ENCODE measurements around the gene GSTM4.
"Not testable (repeated sequence)": the region's sequence is repeated elsewhere in the genome, so short reads cannot be mapped to it uniquely, and the experiment has no call there.

DNA sequence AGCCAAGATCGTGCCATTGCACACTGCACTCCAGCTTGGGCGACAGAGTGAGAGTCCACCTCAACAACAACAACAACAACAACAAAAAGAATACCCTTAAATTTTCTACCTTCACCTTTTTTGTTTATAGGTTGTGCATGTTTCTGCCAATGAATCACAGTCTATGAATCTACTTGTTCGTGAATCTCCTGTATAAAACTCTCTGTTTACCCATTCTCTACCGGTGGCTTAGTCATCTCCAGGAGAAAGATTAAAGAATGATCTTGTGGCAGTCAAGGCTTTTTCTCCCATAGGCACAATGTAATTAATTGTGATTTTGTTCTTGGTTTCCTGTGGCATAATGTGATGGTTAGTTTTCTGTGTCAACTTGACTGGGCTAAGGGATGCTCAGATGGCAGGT is 42.0 kb downstream of the GSTM4 start:
- TF ChIP-seq, protein P1, sequence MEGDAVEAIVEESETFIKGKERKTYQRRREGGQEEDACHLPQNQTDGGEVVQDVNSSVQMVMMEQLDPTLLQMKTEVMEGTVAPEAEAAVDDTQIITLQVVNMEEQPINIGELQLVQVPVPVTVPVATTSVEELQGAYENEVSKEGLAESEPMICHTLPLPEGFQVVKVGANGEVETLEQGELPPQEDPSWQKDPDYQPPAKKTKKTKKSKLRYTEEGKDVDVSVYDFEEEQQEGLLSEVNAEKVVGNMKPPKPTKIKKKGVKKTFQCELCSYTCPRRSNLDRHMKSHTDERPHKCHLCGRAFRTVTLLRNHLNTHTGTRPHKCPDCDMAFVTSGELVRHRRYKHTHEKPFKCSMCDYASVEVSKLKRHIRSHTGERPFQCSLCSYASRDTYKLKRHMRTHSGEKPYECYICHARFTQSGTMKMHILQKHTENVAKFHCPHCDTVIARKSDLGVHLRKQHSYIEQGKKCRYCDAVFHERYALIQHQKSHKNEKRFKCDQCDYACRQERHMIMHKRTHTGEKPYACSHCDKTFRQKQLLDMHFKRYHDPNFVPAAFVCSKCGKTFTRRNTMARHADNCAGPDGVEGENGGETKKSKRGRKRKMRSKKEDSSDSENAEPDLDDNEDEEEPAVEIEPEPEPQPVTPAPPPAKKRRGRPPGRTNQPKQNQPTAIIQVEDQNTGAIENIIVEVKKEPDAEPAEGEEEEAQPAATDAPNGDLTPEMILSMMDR (IDR thresholded peaks at IDR 0.05; ENCODE audit: poor library complexity, severe bottlenecking) = not testable (repeated sequence)
- TF ChIP-seq POLR2AphosphoS5 (IDR thresholded peaks at IDR 0.05); EP300 (conservative IDR thresholded peaks at IDR 0.05; ENCODE audit: poor library complexity, severe bottlenecking); TAF1 (IDR thresholded peaks at IDR 0.05; ENCODE audit: low read depth); RAD21 (conservative IDR thresholded peaks at IDR 0.05): not testable (repeated sequence)
